ENCODE data around the gene ZDHHC20. TPM values are rescaled to one million over a fixed set of nuclear protein-coding genes. Genes with fewer than 3 reads are reported as not detected.

The ZDHHC20 gene
- total and polyA plus RNA-seq, 2 of the 13 experiments (the other 11 are each of a cell fraction or from before 2014, with no cell fraction given), result 19.9 to 59.9 TPM

GRCh38 chr13:21450936-21451335 lies 8.2 kb downstream of the ZDHHC20 start:
- TF ChIP-seq NFKBIZ (CRISPR knock-in tag; IDR thresholded peaks at IDR 0.05) (no peak), ZNF839 (CRISPR knock-in tag; IDR thresholded peaks at IDR 0.05; ENCODE audit: borderline replicate concordance) (no peak), ZNF709 (CRISPR knock-in tag; IDR thresholded peaks at IDR 0.05) (no peak), MAFF (IDR thresholded peaks at IDR 0.05; ENCODE audit: low read depth, low read length) (peak; percentile 18; the same call in 1 of the 2 replicates), CEBPB (IDR thresholded peaks at IDR 0.05; ENCODE audit: borderline replicate concordance, low read depth, low read length) (peak; percentile 27; the same call in 1 of the 2 replicates), CBX1 (IDR thresholded peaks at IDR 0.05; ENCODE audit: low read depth) (no peak), MAFK (conservative IDR thresholded peaks at IDR 0.05 in 1 of 2, IDR thresholded peaks at IDR 0.05 in 1 of 2; ENCODE audit: low read length in 2 of 2) (peak; percentile 41 to 61; a peak in 3 of 4 replicates), THAP7 (CRISPR knock-in tag; IDR thresholded peaks at IDR 0.05) (no peak)

GRCh38 chr13:21446656-21447055 lies 12.4 kb downstream of the ZDHHC20 start:
- no peaks in the 10 kb centered on the region for H3K36me3 ChIP-seq (replicated peaks in 1 of 2; ENCODE audit: control insufficient read depth in 1 of 2, insufficient read depth in 2 of 2, low read length in 2 of 2)
- no peak for FAIRE-seq
- ChIA-PET POLR2A (no interaction called here), CTCF (ENCODE audit: low intra/inter-chr PET ratio, low total read pairs) (no interaction called here)
- no peaks in the 10 kb centered on the region for H4K20me1 ChIP-seq (ENCODE audit: insufficient read depth, low read length)
- no peaks in the 10 kb centered on the region for H3K9me3 ChIP-seq (ENCODE audit: low read length)
- no peak overlapping the region for H3K9ac ChIP-seq (ENCODE audit: insufficient read depth, low read depth, low read length)
- BruUV-seq (replicated peaks), result no TSS peak
- H3K79me2 ChIP-seq (ENCODE audit: insufficient read depth, low read length), result peaks cover 58% of the 10 kb centered on the region
- peaks cover 29% of the 10 kb centered on the region for H3K4me1 ChIP-seq (ENCODE audit: insufficient read depth, low read length)
- no peak overlapping the region for H3K4me2 ChIP-seq (ENCODE audit: low read depth, low read length)
- H3K27me3 ChIP-seq (ENCODE audit: control insufficient read depth in 1 of 2, insufficient read depth in 2 of 2, low read length in 2 of 2), result no peaks in the 10 kb centered on the region
- H3K27ac ChIP-seq (ENCODE audit: extremely low read length, insufficient read depth, low read length), result no peak overlapping the region
- no peak overlapping the region for H3K4me3 ChIP-seq (replicated peaks in 1 of 3; ENCODE audit: insufficient read depth in 1 of 3, low read depth in 2 of 3, low read length in 3 of 3)
- WGBS (ENCODE audit: low lambda C conversion rate), result 96% methylated on average over 2 of the region's 2 CpGs
- DNase-seq (ENCODE audit: low spot score), result no peak
- intact Hi-C loops (cut with micrococcal nuclease; ENCODE audit: unreplicated experiment), result no loop called here
- no peak overlapping the region for H2AFZ ChIP-seq (ENCODE audit: low read length)
- no peak for ATAC-seq
- in situ Hi-C loops (cut with HindIII; ENCODE audit: extremely low pct_ligation_motif_present, low pct_unique_long_range_greater_than_20kb), result no loop called here
- TF ChIP-seq TBX2 (CRISPR knock-in tag; IDR thresholded peaks at IDR 0.05; ENCODE audit: borderline replicate concordance) (no peak), IKZF5 (CRISPR knock-in tag; IDR thresholded peaks at IDR 0.05) (no peak), ZNF652 (CRISPR knock-in tag; IDR thresholded peaks at IDR 0.05; ENCODE audit: borderline replicate concordance, low read depth) (no peak), ZBTB3 (CRISPR knock-in tag; IDR thresholded peaks at IDR 0.05; ENCODE audit: borderline replicate concordance, low read depth) (no peak), BORCS8-MEF2B (CRISPR knock-in tag; IDR thresholded peaks at IDR 0.05) (no peak), ZNF841 (CRISPR knock-in tag; IDR thresholded peaks at IDR 0.05; ENCODE audit: borderline replicate concordance) (no peak), ZBTB38 (CRISPR knock-in tag; IDR thresholded peaks at IDR 0.05) (no peak), NFIB (CRISPR knock-in tag; IDR thresholded peaks at IDR 0.05; ENCODE audit: borderline replicate concordance) (no peak), MAFG (CRISPR knock-in tag; IDR thresholded peaks at IDR 0.05) (no peak), NRL (CRISPR knock-in tag; IDR thresholded peaks at IDR 0.05; ENCODE audit: borderline replicate concordance) (no peak), CREM (IDR thresholded peaks at IDR 0.05) (no peak), CREM (CRISPR knock-in tag; IDR thresholded peaks at IDR 0.05) (no peak)

More at GRCh38 chr13:21450936-21451335, 8.2 kb downstream of the ZDHHC20 start:
- Histone ChIP-seq H3K36me3 (replicated peaks in 1 of 2; ENCODE audit: control insufficient read depth in 1 of 2, insufficient read depth in 2 of 2, low read length in 2 of 2) (no peaks in the 10 kb centered on the region), H3K9ac (ENCODE audit: insufficient read depth, low read depth, low read length) (no peak overlapping the region), H2AFZ (ENCODE audit: low read length) (no peak overlapping the region), H3K4me1 (ENCODE audit: insufficient read depth, low read length) (peaks cover 52% of the 10 kb centered on the region), H4K20me1 (ENCODE audit: insufficient read depth, low read length) (no peaks in the 10 kb centered on the region; the same call in 1 of the 2 replicates), H3K27me3 (ENCODE audit: control insufficient read depth in 1 of 2, insufficient read depth in 2 of 2, low read length in 2 of 2) (no peaks in the 10 kb centered on the region), H3K9me3 (ENCODE audit: low read length) (no peaks in the 10 kb centered on the region), H3K79me2 (ENCODE audit: insufficient read depth, low read length) (peaks cover 68% of the 10 kb centered on the region), H3K4me2 (ENCODE audit: low read depth, low read length) (no peak overlapping the region), H3K4me3 (replicated peaks in 1 of 3; ENCODE audit: insufficient read depth in 1 of 3, low read depth in 2 of 3, low read length in 3 of 3) (no peak overlapping the region), H3K27ac (ENCODE audit: extremely low read length, insufficient read depth, low read length) (no peak overlapping the region)
- no peak for ATAC-seq
- no peak for FAIRE-seq
- CTCF ChIA-PET (ENCODE audit: low intra/inter-chr PET ratio, low total read pairs), result no interaction called here
- intact Hi-C loops (cut with micrococcal nuclease; ENCODE audit: unreplicated experiment) (no loop called here), in situ Hi-C loops (cut with HindIII; ENCODE audit: extremely low pct_ligation_motif_present, low pct_unique_long_range_greater_than_20kb) (no loop called here)
- no peak for DNase-seq (ENCODE audit: low spot score)
- 86% methylated on average over 3 of the region's 3 CpGs for WGBS (ENCODE audit: low lambda C conversion rate)
- POLR2A ChIA-PET, result interaction anchor here (1.1 kb wide), 1 partner anchor 8 kb away, joined by 3 read pairs; the partner anchor contains the start of gene ZDHHC20
- no TSS peak for BruUV-seq (replicated peaks)
